Measurements from ENCODE around the gene BRME1.
A peak's percentile ranks its signal among the peaks of the same experiment; 100 is the strongest.

Gene BRME1

GRCh38 chr19:13937479-13938300 is 31.8 kb upstream of the BRME1 start:
- H3K4me1 ChIP-seq (ENCODE audit: control insufficient read depth, insufficient read depth, low read length): peaks cover 3% of the 10 kb centered on the region
- H3K9ac ChIP-seq (ENCODE audit: low read length in 2 of 2): no peak overlapping the region
- H3K27ac ChIP-seq (ENCODE audit: low read length): no peak overlapping the region
- H3K27me3 ChIP-seq (ENCODE audit: control insufficient read depth in 1 of 2, insufficient read depth in 2 of 2, low read length in 2 of 2): peaks cover 18 to 28% of the 10 kb centered on the region in 2 donors
- H3K9me3 ChIP-seq (ENCODE audit: control insufficient read depth in 2 of 2, low read length in 2 of 2): no peaks in the 10 kb centered on the region
- no peaks in the 10 kb centered on the region for H3K36me3 ChIP-seq (ENCODE audit: control insufficient read depth in 2 of 2, insufficient read depth in 2 of 2, low read length in 2 of 2)
- H3K4me3 ChIP-seq (ENCODE audit: low read length in 2 of 2): peak overlapping the region in 1 of 2 donors; percentile 22

GRCh38 chr19:13935765-13936510 is 30.0 kb upstream of the BRME1 start:
- Histone ChIP-seq H3K4me3 (ENCODE audit: low read length in 2 of 2) (no peak overlapping the region), H3K36me3 (ENCODE audit: control insufficient read depth in 2 of 2, insufficient read depth in 2 of 2, low read length in 2 of 2) (no peaks in the 10 kb centered on the region), H3K27me3 (ENCODE audit: control insufficient read depth in 1 of 2, insufficient read depth in 2 of 2, low read length in 2 of 2) (peaks cover 18 to 28% of the 10 kb centered on the region in 2 donors), H3K27ac (ENCODE audit: low read length) (no peak overlapping the region), H3K9ac (ENCODE audit: low read length in 2 of 2) (no peak overlapping the region), H3K9me3 (ENCODE audit: control insufficient read depth in 2 of 2, low read length in 2 of 2) (no peaks in the 10 kb centered on the region), H3K4me1 (ENCODE audit: control insufficient read depth, insufficient read depth, low read length) (peaks cover 3% of the 10 kb centered on the region)

GRCh38 chr19:13934785-13935109 is 28.8 kb upstream of the BRME1 start:
- no peak overlapping the region for H3K27ac ChIP-seq (ENCODE audit: low read length)
- H3K9ac ChIP-seq (ENCODE audit: low read length in 2 of 2): no peak overlapping the region
- peaks cover 3% of the 10 kb centered on the region for H3K4me1 ChIP-seq (ENCODE audit: control insufficient read depth, insufficient read depth, low read length)
- H3K27me3 ChIP-seq (ENCODE audit: control insufficient read depth in 1 of 2, insufficient read depth in 2 of 2, low read length in 2 of 2): peaks cover 18 to 28% of the 10 kb centered on the region in 2 donors
- no peaks in the 10 kb centered on the region for H3K36me3 ChIP-seq (ENCODE audit: control insufficient read depth in 2 of 2, insufficient read depth in 2 of 2, low read length in 2 of 2)
- H3K4me3 ChIP-seq (ENCODE audit: low read length in 2 of 2): no peak overlapping the region
- no peaks in the 10 kb centered on the region for H3K9me3 ChIP-seq (ENCODE audit: control insufficient read depth in 2 of 2, low read length in 2 of 2)

GRCh38 chr19:13932911-13933393 is 27.0 kb upstream of the BRME1 start:
- no peak overlapping the region for H3K9ac ChIP-seq (ENCODE audit: low read length in 2 of 2)
- H3K9me3 ChIP-seq (ENCODE audit: control insufficient read depth in 2 of 2, low read length in 2 of 2): no peaks in the 10 kb centered on the region
- H3K4me1 ChIP-seq (ENCODE audit: control insufficient read depth, insufficient read depth, low read length): peaks cover 3% of the 10 kb centered on the region
- no peak overlapping the region for H3K4me3 ChIP-seq (ENCODE audit: low read length in 2 of 2)
- H3K36me3 ChIP-seq (ENCODE audit: control insufficient read depth in 2 of 2, insufficient read depth in 2 of 2, low read length in 2 of 2): peaks cover 0 to 2% of the 10 kb centered on the region in 2 donors
- peaks cover 17 to 25% of the 10 kb centered on the region in 2 donors for H3K27me3 ChIP-seq (ENCODE audit: control insufficient read depth in 1 of 2, insufficient read depth in 2 of 2, low read length in 2 of 2)
- no peak overlapping the region for H3K27ac ChIP-seq (ENCODE audit: low read length)

GRCh38 chr19:13932149-13932637 is 26.3 kb upstream of the BRME1 start:
- H3K27me3 ChIP-seq (ENCODE audit: control insufficient read depth in 1 of 2, insufficient read depth in 2 of 2, low read length in 2 of 2): peaks cover 10 to 22% of the 10 kb centered on the region in 2 donors
- no peaks in the 10 kb centered on the region for H3K9me3 ChIP-seq (ENCODE audit: control insufficient read depth in 2 of 2, low read length in 2 of 2)
- no peak overlapping the region for H3K9ac ChIP-seq (ENCODE audit: low read length in 2 of 2)
- peaks cover under 1 to 2% of the 10 kb centered on the region in 2 donors for H3K36me3 ChIP-seq (ENCODE audit: control insufficient read depth in 2 of 2, insufficient read depth in 2 of 2, low read length in 2 of 2)
- no peak overlapping the region for H3K4me3 ChIP-seq (ENCODE audit: low read length in 2 of 2)
- no peak overlapping the region for H3K27ac ChIP-seq (ENCODE audit: low read length)
- peaks cover under 1% of the 10 kb centered on the region for H3K4me1 ChIP-seq (ENCODE audit: control insufficient read depth, insufficient read depth, low read length)

GRCh38 chr19:13931391-13932148 is 25.7 kb upstream of the BRME1 start:
- peaks cover 3 to 8% of the 10 kb centered on the region in 2 donors for H3K36me3 ChIP-seq (ENCODE audit: control insufficient read depth in 2 of 2, insufficient read depth in 2 of 2, low read length in 2 of 2)
- H3K9me3 ChIP-seq (ENCODE audit: control insufficient read depth in 2 of 2, low read length in 2 of 2): no peaks in the 10 kb centered on the region
- no peak overlapping the region for H3K4me3 ChIP-seq (ENCODE audit: low read length in 2 of 2)

DNA sequence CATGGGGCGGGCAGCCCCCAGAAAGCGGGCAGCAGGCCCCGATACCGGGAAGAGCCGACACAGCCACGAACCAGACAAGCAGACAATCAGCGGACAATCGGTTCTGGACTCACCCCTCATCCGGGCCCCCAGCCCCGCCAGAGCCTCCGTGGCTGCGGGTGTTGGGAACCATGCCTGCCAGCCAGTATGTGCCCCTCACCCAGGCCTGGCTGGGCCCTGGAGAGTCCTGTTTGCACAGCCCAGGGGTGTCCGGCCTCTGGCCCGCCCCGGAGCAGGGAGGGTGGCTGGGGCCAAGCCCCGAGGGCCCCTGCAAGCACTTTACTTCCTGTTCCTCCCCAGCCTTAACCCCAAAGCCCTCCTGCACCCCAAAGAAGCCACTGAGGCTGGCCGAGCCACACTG is 24.5 kb upstream of the BRME1 start:
- H3K27me3 ChIP-seq (ENCODE audit: control insufficient read depth in 1 of 2, insufficient read depth in 2 of 2, low read length in 2 of 2): peaks cover 1 to 15% of the 10 kb centered on the region in 2 donors
- H3K4me3 ChIP-seq (ENCODE audit: low read length in 2 of 2): no peak overlapping the region
- no peak overlapping the region for H3K9ac ChIP-seq (ENCODE audit: low read length in 2 of 2)
- H3K27ac ChIP-seq (ENCODE audit: low read length): no peak overlapping the region
- no peaks in the 10 kb centered on the region for H3K4me1 ChIP-seq (ENCODE audit: control insufficient read depth, insufficient read depth, low read length)
- peaks cover 3 to 12% of the 10 kb centered on the region in 2 donors for H3K36me3 ChIP-seq (ENCODE audit: control insufficient read depth in 2 of 2, insufficient read depth in 2 of 2, low read length in 2 of 2)
- no peaks in the 10 kb centered on the region for H3K9me3 ChIP-seq (ENCODE audit: control insufficient read depth in 2 of 2, low read length in 2 of 2)

More at GRCh38 chr19:13931391-13932148, 25.7 kb upstream of the BRME1 start:
- Histone ChIP-seq H3K4me1 (ENCODE audit: control insufficient read depth, insufficient read depth, low read length) (no peaks in the 10 kb centered on the region), H3K9ac (ENCODE audit: low read length in 2 of 2) (no peak overlapping the region), H3K27ac (ENCODE audit: low read length) (no peak overlapping the region), H3K27me3 (ENCODE audit: control insufficient read depth in 1 of 2, insufficient read depth in 2 of 2, low read length in 2 of 2) (peaks cover 10 to 22% of the 10 kb centered on the region in 2 donors)

GRCh38 chr19:13929956-13930355 is 24.0 kb upstream of the BRME1 start:
- Histone ChIP-seq H3K9me3 (ENCODE audit: control insufficient read depth in 2 of 2, low read length in 2 of 2) (no peaks in the 10 kb centered on the region), H3K36me3 (ENCODE audit: control insufficient read depth in 2 of 2, insufficient read depth in 2 of 2, low read length in 2 of 2) (peaks cover 6 to 13% of the 10 kb centered on the region in 2 donors), H3K9ac (ENCODE audit: low read length in 2 of 2) (no peak overlapping the region), H3K4me1 (ENCODE audit: control insufficient read depth, insufficient read depth, low read length) (no peaks in the 10 kb centered on the region), H3K27ac (ENCODE audit: low read length) (no peak overlapping the region), H3K27me3 (ENCODE audit: control insufficient read depth in 1 of 2, insufficient read depth in 2 of 2, low read length in 2 of 2) (peaks cover 0 to 13% of the 10 kb centered on the region in 2 donors), H3K4me3 (ENCODE audit: low read length in 2 of 2) (no peak overlapping the region)

- H3K4me3 ChIP-seq (ENCODE audit: low read length in 2 of 2): no peak overlapping the region
- no peaks in the 10 kb centered on the region for H3K9me3 ChIP-seq (ENCODE audit: control insufficient read depth in 2 of 2, low read length in 2 of 2)
- H3K27ac ChIP-seq (ENCODE audit: low read length): no peak overlapping the region
- peaks cover 7 to 17% of the 10 kb centered on the region in 2 donors for H3K36me3 ChIP-seq (ENCODE audit: control insufficient read depth in 2 of 2, insufficient read depth in 2 of 2, low read length in 2 of 2)
- no peaks in the 10 kb centered on the region for H3K4me1 ChIP-seq (ENCODE audit: control insufficient read depth, insufficient read depth, low read length)
- H3K27me3 ChIP-seq (ENCODE audit: control insufficient read depth in 1 of 2, insufficient read depth in 2 of 2, low read length in 2 of 2): peaks cover 0 to 7% of the 10 kb centered on the region in 2 donors
- no peak overlapping the region for H3K9ac ChIP-seq (ENCODE audit: low read length in 2 of 2)
Observed at GRCh38 chr19:13929340-13929739, 23.4 kb upstream of the BRME1 start.

- Histone ChIP-seq H3K9me3 (ENCODE audit: control insufficient read depth in 2 of 2, low read length in 2 of 2) (no peaks in the 10 kb centered on the region), H3K27ac (ENCODE audit: low read length) (no peak overlapping the region), H3K27me3 (ENCODE audit: control insufficient read depth in 1 of 2, insufficient read depth in 2 of 2, low read length in 2 of 2) (no peaks in the 10 kb centered on the region), H3K36me3 (ENCODE audit: control insufficient read depth in 2 of 2, insufficient read depth in 2 of 2, low read length in 2 of 2) (peaks cover 12 to 29% of the 10 kb centered on the region in 2 donors), H3K9ac (ENCODE audit: low read length in 2 of 2) (no peak overlapping the region), H3K4me3 (ENCODE audit: low read length in 2 of 2) (no peak overlapping the region), H3K4me1 (ENCODE audit: control insufficient read depth, insufficient read depth, low read length) (no peaks in the 10 kb centered on the region)
Observed at GRCh38 chr19:13926715-13927114, 20.8 kb upstream of the BRME1 start.
